GM12874 (cell line): ENCODE data around the gene TPGS1.

Source experiments
- CTCF ChIP-seq: IDR thresholded peaks from 2 replicates; pipeline ENCODE4 v1.5.1; 2011; ENCODE audit warnings: low read depth, mild to moderate bottlenecking, control low read depth, low read length, moderate library complexity; ENCODE audit not compliant: insufficient read depth

The TPGS1 gene

DNA sequence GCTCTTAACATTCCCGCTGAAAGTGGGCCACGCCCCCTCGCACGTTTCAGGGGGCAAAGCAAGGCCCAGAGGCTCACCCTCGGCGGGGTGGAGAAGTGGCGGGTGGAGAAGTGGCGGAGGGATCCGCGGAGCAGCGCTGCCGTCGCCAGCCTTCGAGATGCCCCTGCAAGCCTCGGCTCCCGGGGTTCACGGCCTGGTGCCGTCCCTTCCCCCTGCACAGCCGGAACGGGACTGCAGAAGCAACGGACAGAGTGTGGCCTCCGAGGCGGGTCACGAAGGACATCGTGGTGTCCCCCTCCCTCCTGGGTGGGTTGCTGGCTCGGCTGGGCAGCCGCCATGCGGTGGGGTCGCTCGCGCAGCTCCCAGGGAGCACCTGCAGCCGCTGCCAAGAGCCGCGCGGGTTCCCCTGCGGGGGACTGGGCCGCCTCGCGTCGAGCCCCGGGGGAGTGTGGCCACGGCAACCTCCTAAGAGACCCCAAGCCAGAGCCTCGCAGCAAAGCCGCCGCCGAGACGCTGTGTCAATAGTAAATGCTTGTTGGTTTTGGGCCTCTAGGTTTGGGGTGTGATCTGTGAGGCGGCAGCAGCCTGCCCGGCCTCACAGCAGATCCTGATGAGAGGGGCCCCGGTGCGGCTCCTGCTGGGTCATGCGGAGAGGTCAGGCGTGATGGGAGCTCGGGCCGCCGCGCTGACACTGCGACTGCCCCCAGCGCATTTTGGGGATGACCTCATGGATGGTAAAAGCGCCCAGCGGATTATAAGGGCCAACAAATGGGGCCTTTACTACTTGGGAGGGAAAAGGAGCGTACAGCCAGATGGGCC lies 5.5 kb downstream of the TPGS1 start:
- no peak for TF ChIP-seq CTCF

GRCh38 chr19:513368-514165 lies 6.3 kb downstream of the TPGS1 start:
- no peak for TF ChIP-seq CTCF

GRCh38 chr19:514166-514663 lies 6.9 kb downstream of the TPGS1 start:
- TF ChIP-seq CTCF: no peak

- TF ChIP-seq CTCF: no peak
Observed at GRCh38 chr19:517721-518597, 10.7 kb downstream of the TPGS1 start.

GRCh38 chr19:518598-519231 lies 11.4 kb downstream of the TPGS1 start:
- TF ChIP-seq CTCF: no peak

GRCh38 chr19:519449-519865 lies 12.2 kb downstream of the TPGS1 start:
- TF ChIP-seq CTCF: no peak

DNA sequence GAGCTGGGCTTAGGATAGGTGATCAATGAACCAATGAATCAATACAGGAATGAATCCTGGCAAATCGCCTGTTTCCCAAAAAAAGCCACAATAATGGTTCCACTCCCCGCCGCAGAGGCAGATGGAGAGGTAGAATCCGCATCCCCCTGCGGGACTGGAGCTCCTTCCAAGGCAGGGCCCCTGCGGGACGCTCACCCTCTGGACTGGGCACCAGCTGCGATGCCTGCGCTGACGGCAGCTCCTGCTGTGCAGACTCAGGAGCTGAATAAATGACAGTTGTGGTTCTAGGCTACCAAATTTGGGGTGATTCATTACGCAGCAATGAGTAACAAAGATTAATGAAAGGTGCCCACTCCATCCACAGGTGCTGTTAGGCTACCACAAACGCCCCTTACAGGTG lies 15.4 kb downstream of the TPGS1 start:
- TF ChIP-seq CTCF: no peak
